B cell (primary cell): ENCODE data around the gene ITGB2. TPM values are rescaled to one million over a fixed set of nuclear protein-coding genes. Genes with fewer than 3 reads are reported as not detected.

Experiments used
- ATAC-seq: fragments of 200-7000 bp; cut with Tn5 transposase; one replicate; pipeline ENCODE4 v1.10.0; 2021; ENCODE audit warnings: low read depth, mild to moderate bottlenecking, moderate number of reproducible peaks, moderate library complexity
- CTCF ChIA-PET: fragments of 350-600 bp; sonication (Branson Sonifier 250); formaldehyde crosslinking; loops from one replicate; lab custom pipeline; 2021; ENCODE audit warnings: antibody characterized with exemption, inconsistent platforms; lab: Charles Lee
- POLR2A ChIA-PET: fragments of 350-600 bp; sonication (Branson Sonifier 250); formaldehyde crosslinking; loops from one replicate; lab custom pipeline; 2021; ENCODE audit warnings: antibody characterized with exemption; lab: Charles Lee
- DNase-seq: peaks from one replicate; pipeline ENCODE4 v3.0.0; 2013
- H2AFZ ChIP-seq: 2 replicates; pipeline ENCODE4 v1.6.1; 2012; ENCODE audit warnings: mild to moderate bottlenecking, low read depth, low read length; ENCODE audit not compliant: insufficient read depth, poor library complexity, severe bottlenecking
- H3K27ac ChIP-seq, 2 donors: 1 replicate in 1 of 2; 2 replicates in 1 of 2; pipeline ENCODE4 v1.5.1; 2012 to 2013; ENCODE audit warnings: low read length in 2 of 2, mild to moderate bottlenecking in 2 of 2, moderate library complexity in 1 of 2
- H3K27me3 ChIP-seq, 4 experiments: fragments of 200-600 bp in 1 of 4; sonication (generic) in 1 of 4; replicated peaks in 1 of 4; 1 replicate in 2 of 4; 2 replicates in 2 of 4; pipeline versions ENCODE4 v1.6.1 to v1.7.0; 2013 to 2016; ENCODE audit warnings: low read length in 3 of 4, mild to moderate bottlenecking in 2 of 4, mixed read lengths in 1 of 4, moderate library complexity in 1 of 4; ENCODE audit not compliant: insufficient read depth in 4 of 4, control insufficient read depth in 3 of 4; ENCODE audit errors: control extremely low read depth in 1 of 4
- H3K36me3 ChIP-seq, 2 experiments: replicated peaks in 1 of 2; 1 replicate in 1 of 2; 2 replicates in 1 of 2; pipeline versions ENCODE4 v1.6.1 to v1.7.1; 2013; ENCODE audit warnings: low read length in 1 of 2; ENCODE audit not compliant: insufficient read depth in 2 of 2, control insufficient read depth in 1 of 2; ENCODE audit errors: control extremely low read depth in 1 of 2, extremely low read depth in 1 of 2
- H3K4me1 ChIP-seq, 2 donors: fragments of 200-600 bp in 1 of 2; sonication (generic) in 1 of 2; 1 replicate in 1 of 2; 2 replicates in 1 of 2; pipeline versions ENCODE4 v1.5.1 to v1.6.1; 2013 to 2017; ENCODE audit warnings: low read length in 2 of 2; ENCODE audit not compliant: control insufficient read depth in 2 of 2, insufficient read depth in 2 of 2
- H3K4me2 ChIP-seq: replicated peaks from 2 replicates; pipeline ENCODE3; 2012; ENCODE audit warnings: mild to moderate bottlenecking, low read depth, low read length; ENCODE audit not compliant: poor library complexity, severe bottlenecking
- H3K4me3 ChIP-seq, 5 experiments: fragments of 200-600 bp in 1 of 5; sonication (generic) in 1 of 5; 1 replicate in 3 of 5; 2 replicates in 2 of 5; pipeline versions ENCODE4 v1.5.1 to v1.7.0; 2011 to 2016; ENCODE audit warnings: low read length in 4 of 5, mild to moderate bottlenecking in 4 of 5, low read depth in 2 of 5, control low read depth in 1 of 5, moderate library complexity in 1 of 5; ENCODE audit not compliant: insufficient read depth in 1 of 5; ENCODE audit errors: control extremely low read depth in 1 of 5, extremely low read depth in 1 of 5
- H3K79me2 ChIP-seq: fragments of 200-600 bp; sonication (generic); one replicate; pipeline ENCODE4 v1.6.0; 2016; ENCODE audit warnings: low read length; ENCODE audit not compliant: control insufficient read depth, insufficient read depth
- H3K9ac ChIP-seq: fragments of 200-600 bp; sonication (generic); 2 replicates; pipeline ENCODE4 v1.6.1; 2017; ENCODE audit warnings: mild to moderate bottlenecking, low read length, moderate library complexity
- H3K9me3 ChIP-seq, 3 donors: one replicate each; pipeline versions ENCODE4 v1.6.1 to v1.7.1; 2013; ENCODE audit warnings: low read length in 2 of 3; ENCODE audit not compliant: control insufficient read depth in 2 of 3, insufficient read depth in 1 of 3; ENCODE audit errors: control extremely low read depth in 1 of 3
- H4K20me1 ChIP-seq: 2 replicates; pipeline ENCODE4 v1.6.0; 2012; ENCODE audit warnings: mild to moderate bottlenecking, low read length; ENCODE audit not compliant: insufficient read depth, control insufficient read depth, poor library complexity, severe bottlenecking
- H3K27ac Mint-ChIP-seq: one replicate; pipeline ENCODE4 v1.8.0; 2021; ENCODE audit warnings: mixed read lengths
- H3K27me3 Mint-ChIP-seq: one replicate; pipeline ENCODE4 v1.8.0; 2021; ENCODE audit warnings: mixed read lengths
- H3K4me1 Mint-ChIP-seq: one replicate; pipeline ENCODE4 v1.8.0; 2021; ENCODE audit warnings: mixed read lengths
- H3K4me3 Mint-ChIP-seq: one replicate; pipeline ENCODE4 v1.8.0; 2021; ENCODE audit warnings: mixed read lengths
- H3K9me3 Mint-ChIP-seq: one replicate; pipeline ENCODE4 v1.8.0; 2022; ENCODE audit warnings: mixed read lengths; ENCODE audit not compliant: insufficient read depth
- EZH2 ChIP-seq: IDR thresholded peaks from 2 replicates; pipeline ENCODE4 v1.6.1; 2012; ENCODE audit warnings: borderline replicate concordance, low read depth, mild to moderate bottlenecking, moderate library complexity, low read length; ENCODE audit not compliant: insufficient read depth, poor library complexity, severe bottlenecking
- WGBS: methylation state at CpG from one replicate; pipeline ENCODE4 v1.1.5; 2013; ENCODE audit warnings: missing lambda C conversion rate; ENCODE audit not compliant: insufficient coverage; 5-methylcytosine and 5-hydroxymethylcytosine counted together
- intact Hi-C: fragments of 100-400 bp; cut with micrococcal nuclease; formaldehyde crosslinking; loops from one replicate; pipeline ENCODE4 v1.10.0; 2022
- polyA plus RNA-seq: library from polyadenylated mRNA; depleted of rRNA; stranded (reverse); fragments of >200 nt; gene quantifications from 2 replicates; pipeline ENCODE4 v1.2.3, GENCODE V29; 2012
- total RNA-seq, 2 donors: library from RNA; stranded (reverse); fragments of 120-200 nt in 1 of 2; gene quantifications; 1 replicate in 1 of 2; 2 replicates in 1 of 2; pipeline versions ENCODE4 v1.2.3 to v1.2.4, GENCODE V29; 2013 to 2022
- TF ChIP-seq, protein P1 (sequence below): fragments of 200-600 bp; IDR thresholded peaks from one replicate; pipeline ENCODE4 v1.8.0; 2022; ENCODE audit warnings: antibody characterized with exemption, mild to moderate bottlenecking

ITGB2 gene
- total and polyA plus RNA-seq, 2 donors (not counting 1 experiment from before 2014, with no cell fraction given), result 102 to 368 TPM

DNA sequence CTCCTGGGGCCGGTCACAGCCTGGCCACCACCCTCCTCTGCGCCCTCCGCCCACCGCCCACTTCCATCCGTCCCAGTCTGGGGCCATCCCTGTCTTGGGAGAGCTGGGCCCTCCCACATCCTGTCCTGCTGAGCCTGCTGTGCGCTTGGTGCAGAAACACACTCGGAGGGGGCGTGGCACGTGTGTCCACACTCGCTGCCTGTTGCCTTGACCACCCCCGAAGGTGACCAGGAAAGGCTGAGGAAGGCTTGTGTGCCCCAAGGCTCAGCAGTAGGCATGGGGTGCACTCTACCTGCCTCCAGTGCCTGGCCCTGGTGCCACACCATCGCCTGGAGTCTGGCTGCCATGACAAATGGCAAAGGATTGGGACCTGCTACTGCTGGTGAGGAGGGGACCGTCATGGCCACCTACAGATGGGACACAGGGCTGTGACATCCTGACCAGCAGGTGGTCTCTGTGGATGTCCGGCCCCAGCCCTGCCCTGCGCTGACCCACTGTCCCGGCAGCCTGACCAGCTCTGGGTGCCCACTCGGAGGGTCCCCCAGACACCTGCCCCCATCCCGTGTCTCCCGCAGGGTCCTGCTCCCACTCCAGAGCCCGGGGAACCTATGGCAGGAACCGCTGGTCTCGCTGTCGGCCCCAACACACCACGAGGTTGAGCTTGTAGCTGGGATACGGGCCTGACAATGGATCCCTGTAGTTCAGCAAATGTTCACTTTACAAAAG lies 24.0 kb downstream of the ITGB2 start:
- no peak for DNase-seq
- H3K9me3 Mint-ChIP-seq, result no peaks in the 10 kb centered on the region
- peaks cover 9% of the 10 kb centered on the region for H3K79me2 ChIP-seq

More for the DNA sequence above, 24.0 kb downstream of the ITGB2 start:
- H3K27me3 Mint-ChIP-seq, result no peaks in the 10 kb centered on the region
- ChIA-PET CTCF (interaction anchor here (12.5 kb wide), 1 partner anchor 34 kb away, joined by 204 read pairs; no protein-coding TSS in a partner anchor), POLR2A (interaction anchor here (1.2 kb wide), 1 partner anchor 35 kb away, joined by 4 read pairs; no protein-coding TSS in a partner anchor)
- H3K4me2 ChIP-seq, result no peak overlapping the region
- no peak overlapping the region for H3K9ac ChIP-seq
- no peak overlapping the region for H3K4me3 ChIP-seq
- peaks cover under 1 to 59% of the 10 kb centered on the region in 2 experiments for H3K36me3 ChIP-seq
- no peak overlapping the region for H2AFZ ChIP-seq
- H4K20me1 ChIP-seq, result peaks cover 39% of the 10 kb centered on the region
- intact Hi-C loops, result no loop called here
- peaks cover 0 to 3% (median 0%) of the 10 kb centered on the region in 3 donors for H3K9me3 ChIP-seq
- ATAC-seq, result no peak
- H3K27me3 ChIP-seq, result no peaks in the 10 kb centered on the region
- 96% methylated on average over 25 of the region's 25 CpGs for WGBS
- H3K4me3 Mint-ChIP-seq, result no peak overlapping the region
- peaks cover 27% of the 10 kb centered on the region for H3K4me1 Mint-ChIP-seq
- H3K27ac Mint-ChIP-seq, result no peak overlapping the region
- TF ChIP-seq, protein P1, sequence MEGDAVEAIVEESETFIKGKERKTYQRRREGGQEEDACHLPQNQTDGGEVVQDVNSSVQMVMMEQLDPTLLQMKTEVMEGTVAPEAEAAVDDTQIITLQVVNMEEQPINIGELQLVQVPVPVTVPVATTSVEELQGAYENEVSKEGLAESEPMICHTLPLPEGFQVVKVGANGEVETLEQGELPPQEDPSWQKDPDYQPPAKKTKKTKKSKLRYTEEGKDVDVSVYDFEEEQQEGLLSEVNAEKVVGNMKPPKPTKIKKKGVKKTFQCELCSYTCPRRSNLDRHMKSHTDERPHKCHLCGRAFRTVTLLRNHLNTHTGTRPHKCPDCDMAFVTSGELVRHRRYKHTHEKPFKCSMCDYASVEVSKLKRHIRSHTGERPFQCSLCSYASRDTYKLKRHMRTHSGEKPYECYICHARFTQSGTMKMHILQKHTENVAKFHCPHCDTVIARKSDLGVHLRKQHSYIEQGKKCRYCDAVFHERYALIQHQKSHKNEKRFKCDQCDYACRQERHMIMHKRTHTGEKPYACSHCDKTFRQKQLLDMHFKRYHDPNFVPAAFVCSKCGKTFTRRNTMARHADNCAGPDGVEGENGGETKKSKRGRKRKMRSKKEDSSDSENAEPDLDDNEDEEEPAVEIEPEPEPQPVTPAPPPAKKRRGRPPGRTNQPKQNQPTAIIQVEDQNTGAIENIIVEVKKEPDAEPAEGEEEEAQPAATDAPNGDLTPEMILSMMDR, result no peak
- no peak for TF ChIP-seq EZH2
- no peak overlapping the region for H3K27ac ChIP-seq
- H3K4me1 ChIP-seq, result peaks cover 3 to 18% of the 10 kb centered on the region in 2 donors
